Glomerular endothelial cell (primary cell): ENCODE data around the gene TPST1. TPM values are rescaled to one million over a fixed set of nuclear protein-coding genes. Genes with fewer than 3 reads are reported as not detected.
"Not testable (repeated sequence)": the region's sequence is repeated elsewhere in the genome, so short reads cannot be mapped to it uniquely, and the experiment has no call there.

Source experiments
- DNase-seq: peaks from one replicate; pipeline ENCODE4 v3.0.0-alpha.2; 2011; ENCODE audit warnings: low read depth, low spot score; ENCODE audit errors: extremely low read depth
- total RNA-seq: library from RNA; depleted of rRNA; stranded (reverse); fragments of >200 nt; gene quantifications from 2 replicates; pipeline ENCODE4 v1.2.3, GENCODE V29; 2015

Gene TPST1
- 10.2 and 20.7 TPM in 2 replicates for total RNA-seq

DNA sequence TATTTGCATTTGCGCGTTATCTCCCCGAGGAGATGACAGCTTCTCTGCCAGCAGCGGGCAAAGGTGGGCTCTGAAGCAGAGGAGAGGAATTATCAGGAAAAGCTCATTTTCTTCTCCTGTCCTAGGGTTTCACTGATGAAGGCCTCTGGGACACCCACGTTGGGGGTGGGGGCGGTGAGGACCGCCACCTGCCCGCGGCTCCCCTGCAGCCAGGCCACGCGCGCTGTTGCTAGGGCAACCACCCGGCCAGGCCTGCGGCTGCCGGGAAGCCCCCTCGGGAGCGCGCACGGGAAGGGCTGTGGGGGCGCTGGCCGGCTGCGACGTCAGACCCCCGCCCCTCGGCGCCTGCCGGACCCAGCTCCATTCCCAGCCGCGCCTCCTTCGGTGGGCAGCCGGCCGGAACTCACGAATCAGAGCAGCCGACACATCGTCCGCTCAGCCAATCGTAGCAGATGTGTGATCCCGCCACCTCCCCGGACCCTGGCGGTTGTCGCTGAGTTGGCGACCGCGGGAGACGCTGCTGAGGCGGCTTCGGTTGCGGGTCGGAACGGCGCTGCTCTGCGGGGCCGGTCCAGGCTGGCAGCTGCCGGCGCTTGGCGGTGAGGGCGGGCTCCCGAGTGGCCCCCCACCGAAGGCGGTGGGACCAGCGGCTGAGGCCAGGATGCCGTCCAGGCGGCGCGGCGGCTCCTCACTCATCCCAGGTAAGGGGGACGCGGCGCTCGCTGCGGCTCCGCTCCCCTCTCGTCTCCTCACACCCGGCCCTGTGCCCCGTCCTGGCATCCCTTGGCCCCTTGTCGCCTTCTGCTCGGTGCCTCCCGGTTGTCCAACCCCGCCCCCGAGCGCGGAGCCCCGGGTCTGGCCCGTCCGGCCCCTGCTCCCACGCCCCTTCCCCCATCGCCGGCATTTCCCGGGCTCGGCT lies at the start of gene TPST1:
TSS of gene TPST1 (plus strand) at position 513 of the 919 bp plus-strand sequence. CDS start 35,092 bp downstream, outside the sequence.
- peak; percentile 22 for DNase-seq

DNA sequence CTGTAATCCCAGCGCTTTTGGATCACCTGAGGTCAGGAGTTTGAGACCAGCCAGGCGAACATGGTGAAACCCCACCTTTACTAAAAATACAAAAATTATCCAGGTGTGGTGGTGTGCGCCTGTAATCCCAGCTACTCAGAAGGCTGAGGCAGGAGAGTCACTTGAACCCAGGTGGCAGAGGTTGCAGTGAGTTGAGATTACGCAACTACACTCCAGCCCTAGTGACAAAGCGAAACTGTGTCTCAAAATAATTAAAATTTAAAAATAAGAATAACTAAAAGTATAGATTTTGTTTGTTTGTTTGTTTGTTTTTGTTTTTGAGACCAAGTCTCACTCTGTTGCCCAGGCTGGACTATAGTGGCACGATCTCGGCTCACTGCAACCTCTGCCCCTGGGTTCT lies 49.1 kb upstream of the TPST1 start:
- not testable (repeated sequence) for DNase-seq

DNA sequence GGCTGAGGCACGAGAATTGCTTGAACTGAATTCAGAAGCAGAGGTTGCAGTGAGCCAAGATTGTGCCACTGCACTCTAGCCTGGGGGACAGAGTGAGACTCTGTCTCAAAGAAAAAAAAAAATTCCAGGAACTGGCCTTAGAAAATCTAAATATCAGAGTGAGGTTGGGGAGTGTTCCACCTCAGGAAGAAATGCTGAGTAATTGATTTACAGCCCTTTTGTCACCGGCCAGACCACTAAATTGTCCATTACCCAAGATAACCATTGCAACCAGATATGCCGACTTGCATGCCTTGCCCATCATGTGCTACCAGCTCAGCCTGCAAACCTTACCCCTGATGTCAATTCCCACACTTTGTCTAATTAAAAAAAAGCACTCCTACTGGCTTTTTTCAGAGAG lies 48.1 kb upstream of the TPST1 start:
- no peak for DNase-seq

DNA sequence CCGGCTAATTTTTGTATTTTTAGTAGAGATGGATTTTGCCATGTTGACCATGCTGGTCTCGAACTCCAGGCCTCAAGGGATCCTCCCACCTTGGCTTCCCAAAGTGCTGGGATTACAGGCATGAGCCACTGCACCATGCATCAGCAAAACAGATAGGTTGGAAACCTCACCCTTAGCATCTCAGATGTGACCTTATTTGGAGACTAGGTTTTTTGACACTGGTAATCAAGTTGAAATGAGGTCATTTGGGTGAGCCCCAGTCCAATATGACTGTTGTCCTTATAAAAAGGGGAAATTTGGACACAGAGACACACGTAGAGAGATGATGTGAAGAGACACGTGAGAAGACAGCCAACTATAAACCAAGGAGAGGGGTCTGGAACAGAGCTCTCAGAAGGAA lies 42.5 kb upstream of the TPST1 start:
- no peak for DNase-seq

DNA sequence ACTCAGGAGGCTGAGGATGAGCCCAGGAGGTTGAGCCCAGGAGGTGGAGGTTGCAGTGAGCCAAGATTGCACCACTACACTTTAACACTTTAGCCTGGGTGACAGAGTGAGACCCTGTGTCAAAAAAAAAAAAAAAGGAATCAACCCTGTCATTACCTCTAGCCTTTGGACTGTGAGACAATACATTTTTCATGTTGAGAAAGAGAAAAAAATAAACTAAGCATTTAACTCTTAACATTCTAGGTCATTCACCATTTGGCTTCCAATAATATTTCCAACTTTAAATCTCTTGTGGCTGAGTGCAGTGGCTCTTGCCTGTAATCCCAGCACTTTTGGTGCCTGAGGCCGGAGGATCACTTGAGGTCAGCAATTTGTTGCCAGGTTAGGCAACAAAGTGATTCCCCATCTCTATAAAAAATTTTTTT lies 41.9 kb upstream of the TPST1 start:
- DNase-seq, result no peak

DNA sequence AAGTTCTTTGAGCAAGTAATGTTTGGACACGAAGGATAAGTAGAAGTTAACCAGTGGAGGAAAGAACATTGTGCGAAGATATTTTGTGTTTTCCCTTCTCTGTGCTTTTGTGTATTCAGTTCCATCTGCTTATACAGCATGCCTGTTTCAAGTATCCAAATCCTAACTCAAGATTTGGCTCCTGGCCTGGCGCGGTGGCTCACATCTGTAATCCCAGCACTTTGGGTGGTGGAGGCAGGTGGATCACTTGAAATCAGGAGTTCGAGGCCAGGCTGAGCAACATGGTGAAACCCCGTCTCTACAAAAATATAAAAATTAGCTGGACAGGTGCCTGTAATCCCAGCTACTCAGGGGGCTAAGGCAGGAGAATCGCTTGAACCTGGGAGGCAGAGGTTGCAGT lies 40.8 kb upstream of the TPST1 start:
- no peak for DNase-seq

DNA sequence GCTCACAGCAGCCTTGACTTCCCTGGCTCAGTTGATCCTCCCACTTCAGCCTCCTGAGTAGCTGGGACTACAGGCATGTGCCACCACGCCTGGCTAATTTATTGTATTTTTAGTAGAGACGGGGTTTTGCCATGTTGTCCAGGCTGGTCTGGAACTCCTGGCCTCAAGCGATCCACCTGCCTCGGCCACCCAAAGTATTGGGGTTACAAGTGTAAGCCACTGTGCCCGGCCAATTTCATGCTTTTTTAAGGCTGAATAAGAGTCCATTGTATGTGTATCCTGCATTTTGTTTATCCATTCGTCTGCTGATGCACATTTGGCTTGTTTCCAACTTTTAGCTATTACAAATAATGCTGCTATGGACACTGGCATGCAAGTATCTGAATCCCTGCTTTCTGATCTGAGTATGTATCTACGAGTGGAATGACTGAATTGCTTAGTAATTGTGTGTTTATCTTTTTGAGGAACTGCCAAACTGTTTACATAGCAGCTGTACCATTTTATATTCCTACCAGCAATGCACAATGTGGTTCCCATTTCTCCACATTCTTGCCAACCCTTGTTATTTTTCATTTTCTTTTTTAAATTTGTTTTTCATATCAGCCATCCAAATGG lies 37.3 kb upstream of the TPST1 start:
- peak; percentile 39 for DNase-seq

DNA sequence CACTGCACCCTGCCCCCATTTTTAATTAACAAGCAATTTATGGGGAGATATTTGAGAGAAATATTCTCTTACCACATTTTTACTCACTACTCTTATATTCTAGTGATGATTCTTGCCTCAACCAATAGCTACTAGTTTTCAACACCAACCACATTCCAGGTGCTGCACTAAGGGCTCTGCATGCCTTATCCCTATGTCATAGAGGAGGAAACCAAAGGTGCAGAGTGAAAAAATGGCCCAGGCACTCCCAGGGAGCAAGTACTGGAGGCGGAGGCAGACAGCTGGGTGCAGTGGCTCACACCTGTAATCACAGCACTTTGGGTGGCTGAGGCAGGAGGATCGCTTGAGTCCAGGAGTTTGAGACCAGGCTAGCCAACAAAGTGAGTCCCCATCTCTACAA lies 35.5 kb upstream of the TPST1 start:
- DNase-seq, result no peak

DNA sequence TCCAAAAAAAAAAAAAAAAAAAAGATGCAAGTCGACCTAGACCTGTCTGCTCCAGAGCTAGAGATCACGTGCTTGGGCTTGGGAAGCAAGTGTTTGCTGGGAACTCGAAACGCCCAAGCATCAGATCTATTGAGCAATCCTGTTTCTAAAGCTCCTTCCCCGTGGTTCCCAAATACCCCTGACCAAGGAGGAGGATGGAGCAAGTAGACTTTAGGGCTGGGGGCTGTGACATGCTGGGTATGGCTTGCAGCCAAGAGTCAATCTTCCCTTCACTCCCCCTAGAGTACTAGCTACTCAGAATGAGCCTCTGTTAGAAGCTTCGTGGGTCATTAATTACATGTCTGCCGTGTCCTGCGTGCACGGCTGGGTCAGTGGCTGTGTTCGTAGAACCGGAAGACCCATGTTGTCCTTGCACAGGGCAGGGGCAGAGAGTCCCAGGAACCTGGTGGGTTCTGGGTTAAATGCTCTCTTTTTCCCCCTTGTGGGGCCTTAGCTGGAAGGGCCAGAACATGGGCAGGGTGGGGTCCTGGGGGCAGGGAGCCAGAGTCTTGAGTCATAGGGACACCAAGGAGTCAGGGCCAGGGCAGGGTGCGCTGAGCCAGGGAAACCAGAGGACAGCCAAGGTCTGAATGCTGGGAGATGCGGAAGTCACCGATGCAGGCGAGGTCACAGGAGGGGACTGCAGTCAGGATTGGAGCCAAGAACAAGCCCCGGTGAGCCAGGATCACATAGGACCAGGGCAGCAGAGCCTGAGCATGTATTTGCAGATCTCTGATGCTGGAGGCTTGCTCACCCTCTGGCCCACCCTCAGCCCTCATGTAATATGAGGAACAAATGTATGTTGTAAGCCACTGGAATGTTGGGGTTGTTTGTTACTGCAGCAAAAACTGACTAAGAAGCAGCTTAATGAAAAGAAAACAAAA lies 34.6 kb upstream of the TPST1 start:
- DNase-seq, result no peak

DNA sequence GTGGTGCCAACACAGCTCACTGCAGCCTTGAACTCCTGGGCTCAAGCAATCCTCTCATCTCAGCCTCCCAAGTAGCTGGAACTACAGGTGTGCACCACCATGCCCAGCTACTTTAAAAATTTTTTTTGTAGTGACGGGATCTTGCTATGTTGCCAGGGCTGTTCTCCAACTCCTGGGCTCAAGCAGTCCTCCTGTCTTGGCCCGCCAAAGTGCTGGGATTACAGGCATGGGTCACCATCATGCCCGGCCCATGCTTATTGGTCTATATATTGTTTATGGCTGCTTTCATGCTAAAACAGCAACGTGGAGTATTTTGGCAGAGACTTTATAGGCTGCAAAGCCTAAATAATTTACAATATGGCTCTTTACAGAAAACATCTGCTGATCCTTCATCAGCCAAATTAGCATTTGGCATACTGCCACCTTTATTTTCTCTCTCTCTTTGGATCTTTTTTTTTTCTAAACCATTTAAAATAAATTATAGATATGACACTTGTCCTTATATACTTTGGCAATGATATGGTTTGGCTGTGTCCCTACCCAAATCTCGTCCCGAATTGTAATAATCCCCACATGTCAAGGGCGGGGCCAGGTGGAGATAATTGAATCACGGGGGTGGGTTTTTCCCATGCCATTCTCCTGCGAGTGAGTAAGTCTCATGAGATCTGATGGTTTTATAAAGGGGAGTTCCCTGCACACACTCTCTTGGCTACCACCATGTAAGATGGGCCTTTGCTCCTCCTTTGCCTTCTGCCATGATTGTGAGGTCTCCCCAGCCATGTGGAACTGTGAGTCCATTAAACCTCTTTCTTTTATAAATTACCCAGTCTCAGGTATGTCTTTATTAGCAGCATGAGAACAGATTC lies 32.4 kb upstream of the TPST1 start:
- not testable (repeated sequence) for DNase-seq

DNA sequence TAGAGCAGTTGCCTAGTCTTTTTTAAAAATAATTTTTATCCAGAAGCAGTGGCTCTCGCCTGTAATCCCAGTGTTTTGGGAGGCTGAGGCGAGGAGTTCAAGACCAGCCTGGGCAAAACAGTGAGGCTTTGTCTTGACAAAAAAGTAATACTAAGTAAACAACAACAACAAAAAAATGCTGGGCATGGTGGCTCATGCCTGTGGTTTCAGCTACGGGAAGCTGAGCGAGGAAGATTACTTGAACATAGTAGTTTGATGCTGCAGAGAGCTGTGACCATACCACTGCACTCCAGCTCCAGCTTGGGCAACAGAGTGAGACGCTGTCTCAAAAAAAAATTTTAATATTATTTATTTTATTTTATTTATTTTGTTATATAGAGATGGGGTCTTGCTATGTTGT lies 31.3 kb upstream of the TPST1 start:
- DNase-seq, result no peak

DNA sequence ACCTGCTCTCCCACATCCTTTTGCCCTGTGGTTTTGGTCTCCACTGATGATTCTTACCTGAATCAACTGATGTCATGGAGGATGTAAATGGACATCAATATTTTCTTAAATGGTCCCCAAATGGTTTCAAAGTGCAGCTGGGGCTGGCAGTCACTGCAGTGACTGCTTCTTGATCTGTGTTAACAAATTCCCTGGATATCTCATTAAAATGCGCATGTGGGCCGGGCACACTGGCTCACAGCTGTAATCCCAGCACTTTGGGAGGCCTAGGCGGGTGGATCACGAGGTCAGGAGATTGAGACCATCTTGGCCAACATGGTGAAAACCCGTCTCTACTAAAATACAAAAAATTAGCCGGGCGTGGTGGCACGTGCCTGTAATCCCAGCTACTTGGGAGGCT lies 30.1 kb upstream of the TPST1 start:
- not testable (repeated sequence) for DNase-seq

DNA sequence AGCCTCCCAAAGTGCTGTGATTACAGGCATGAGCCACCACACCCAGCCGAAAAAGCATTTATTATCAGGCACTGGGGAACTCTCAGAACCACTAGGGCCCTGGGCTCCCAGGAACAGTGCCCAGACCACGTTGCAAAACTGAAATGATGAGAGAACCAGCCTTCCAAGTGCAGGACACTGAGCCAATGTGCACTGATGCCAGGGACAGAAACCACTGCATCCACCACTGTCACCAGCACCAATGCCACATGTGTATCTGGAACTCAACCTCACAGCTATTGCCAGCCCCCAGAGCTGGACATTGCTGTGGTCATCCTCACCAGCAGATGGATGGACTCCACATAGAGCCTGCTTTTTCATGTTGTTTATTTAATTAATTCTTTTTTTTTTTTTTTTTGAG lies 28.2 kb upstream of the TPST1 start:
- no peak for DNase-seq

DNA sequence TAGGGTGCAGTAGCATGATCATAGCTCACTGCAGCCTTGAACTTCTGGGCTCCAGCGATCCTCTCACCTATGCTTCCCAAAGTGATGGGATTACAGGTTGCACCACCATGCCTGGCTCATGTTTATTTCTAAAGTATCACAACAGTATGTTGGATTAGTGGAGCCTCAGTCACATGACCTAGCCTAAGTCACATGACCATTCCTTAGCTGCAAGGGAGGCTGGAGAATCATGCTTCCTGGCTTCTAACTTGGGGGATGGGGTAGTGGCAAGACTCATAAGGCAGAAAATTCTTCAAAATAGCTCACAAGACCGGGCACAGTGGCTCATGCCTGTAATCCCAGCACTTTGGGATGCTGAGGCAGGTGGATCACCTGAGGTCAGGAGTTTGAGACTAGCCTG lies 26.9 kb upstream of the TPST1 start:
- DNase-seq, result no peak

DNA sequence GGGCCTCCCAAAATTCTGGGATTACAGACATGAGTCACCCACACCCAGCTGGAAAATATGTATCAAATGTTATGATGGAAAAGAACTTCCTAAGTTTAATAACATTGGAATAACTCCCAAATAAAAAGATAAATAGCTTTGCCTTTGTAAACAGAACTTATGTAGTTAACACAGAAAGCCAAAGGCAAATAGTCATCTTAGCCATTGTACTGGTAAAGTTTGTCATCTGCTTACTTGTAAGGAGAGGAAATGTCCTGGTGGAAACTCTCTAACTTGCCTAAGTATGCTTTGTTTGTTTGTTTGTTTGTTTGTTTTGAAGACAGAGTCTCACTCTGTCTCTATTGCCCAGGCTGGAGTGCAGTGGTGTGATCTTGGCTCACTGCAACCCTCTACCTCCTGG lies 23.8 kb upstream of the TPST1 start:
- no peak for DNase-seq

DNA sequence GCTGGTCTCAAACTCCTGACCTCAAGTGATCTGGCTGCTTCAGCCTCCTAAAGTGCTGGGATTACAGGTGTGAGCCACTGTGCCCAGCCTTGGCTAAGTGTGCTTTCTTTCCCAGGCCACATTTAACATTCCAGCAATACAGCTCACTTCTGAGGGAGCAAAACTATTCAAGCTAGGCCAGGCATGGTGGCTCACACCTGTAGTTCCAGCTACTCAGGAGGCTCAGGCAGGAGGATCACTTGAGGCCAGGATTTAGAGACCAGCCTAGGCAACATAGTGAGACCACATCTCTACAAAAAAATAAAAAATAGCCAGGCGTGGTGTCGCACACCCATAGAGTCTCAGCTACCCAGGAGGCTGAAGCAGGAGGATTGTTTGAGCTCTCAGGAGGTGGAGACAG lies 23.3 kb upstream of the TPST1 start:
- DNase-seq, result no peak

DNA sequence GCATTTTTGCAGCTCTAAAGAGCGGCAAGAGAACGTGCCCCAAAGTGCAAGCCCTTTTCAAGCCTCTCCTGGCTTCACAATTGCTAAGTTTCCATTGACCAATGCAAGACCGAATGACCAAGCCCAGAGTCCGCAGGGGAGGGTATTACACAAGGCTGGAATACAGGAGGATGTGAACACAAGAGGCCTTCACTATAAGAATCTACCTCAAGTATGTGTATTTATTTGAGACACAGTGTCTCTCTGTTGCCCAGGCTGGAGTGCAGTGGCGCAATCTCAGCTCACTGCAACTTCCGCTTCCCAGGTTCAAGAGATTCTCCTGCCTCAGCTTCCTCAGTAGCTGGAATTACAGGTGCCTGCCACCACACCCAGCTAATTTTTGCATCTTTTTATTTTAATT lies 22.2 kb upstream of the TPST1 start:
- DNase-seq, result no peak

DNA sequence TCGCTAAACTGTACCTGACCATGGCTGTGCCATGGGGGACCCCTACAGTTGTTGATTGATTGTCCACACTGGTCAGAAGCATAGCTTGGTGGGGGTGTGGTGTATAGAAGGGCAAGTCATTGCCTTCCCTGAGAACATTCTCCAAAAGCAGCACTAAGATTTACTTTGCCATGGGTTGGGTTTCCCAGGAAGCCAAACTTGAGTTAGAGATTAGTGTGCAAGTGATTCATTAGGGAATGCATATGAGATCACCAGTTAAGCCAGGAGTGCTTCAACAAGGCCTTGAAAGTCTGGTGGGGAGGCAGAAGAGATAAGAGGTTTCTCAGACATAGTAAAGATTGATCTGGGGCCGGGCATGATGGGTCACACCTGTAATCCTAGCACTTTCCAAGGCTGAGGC lies 21.4 kb upstream of the TPST1 start:
- no peak for DNase-seq

DNA sequence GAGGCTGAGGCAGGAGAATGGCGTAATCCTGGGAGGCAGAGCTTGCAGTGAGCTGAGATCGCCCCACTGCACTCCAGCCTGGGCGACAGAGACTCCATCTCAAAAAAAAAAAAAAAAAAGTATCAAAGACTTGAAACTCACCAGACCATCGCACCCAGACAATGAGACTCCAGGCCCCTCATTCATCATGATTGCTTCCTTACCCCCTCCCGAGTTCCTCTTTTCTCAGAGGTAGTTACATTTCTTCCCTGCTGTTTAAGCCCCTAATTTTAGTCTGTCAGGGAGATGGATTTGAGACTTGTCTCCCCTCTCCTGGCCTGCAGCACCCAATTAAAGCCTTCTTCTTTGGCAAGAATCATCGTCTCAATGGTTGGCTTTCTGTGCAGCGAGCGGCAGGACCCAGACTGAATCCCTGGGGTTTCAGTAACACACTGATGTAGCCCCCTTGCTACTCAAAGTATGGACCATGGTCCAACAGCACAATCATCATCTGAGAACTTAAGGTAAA lies 19.4 kb upstream of the TPST1 start:
- DNase-seq, result no peak

DNA sequence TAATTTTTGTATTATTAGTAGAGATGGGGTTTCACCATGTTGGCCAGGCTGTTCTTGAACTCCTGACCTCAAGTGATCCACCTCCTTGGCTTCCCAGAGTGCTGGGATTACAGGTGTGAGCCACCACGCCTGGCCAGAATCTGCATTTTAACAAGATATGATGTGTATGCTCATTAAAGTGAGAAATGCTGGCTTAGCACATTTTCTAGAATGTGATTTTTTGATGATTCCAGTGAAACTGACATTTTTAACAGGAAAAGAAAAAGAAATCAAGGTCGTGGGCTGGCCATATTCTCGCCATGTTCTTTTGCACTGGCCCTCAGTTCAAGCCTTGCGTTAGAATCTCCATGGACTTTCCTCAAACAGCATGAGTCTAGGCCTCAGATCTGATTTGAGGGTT lies 18.1 kb upstream of the TPST1 start:
- DNase-seq, result no peak
